ENCODE measurements around the gene POLR3H. TPM values are rescaled to one million over a fixed set of nuclear protein-coding genes. Genes with fewer than 3 reads are reported as not detected.

POLR3H gene
- polyA plus RNA-seq, 1 donor (not counting 4 experiments of a cell fraction or from before 2014, with no cell fraction given): 44.7 TPM

DNA sequence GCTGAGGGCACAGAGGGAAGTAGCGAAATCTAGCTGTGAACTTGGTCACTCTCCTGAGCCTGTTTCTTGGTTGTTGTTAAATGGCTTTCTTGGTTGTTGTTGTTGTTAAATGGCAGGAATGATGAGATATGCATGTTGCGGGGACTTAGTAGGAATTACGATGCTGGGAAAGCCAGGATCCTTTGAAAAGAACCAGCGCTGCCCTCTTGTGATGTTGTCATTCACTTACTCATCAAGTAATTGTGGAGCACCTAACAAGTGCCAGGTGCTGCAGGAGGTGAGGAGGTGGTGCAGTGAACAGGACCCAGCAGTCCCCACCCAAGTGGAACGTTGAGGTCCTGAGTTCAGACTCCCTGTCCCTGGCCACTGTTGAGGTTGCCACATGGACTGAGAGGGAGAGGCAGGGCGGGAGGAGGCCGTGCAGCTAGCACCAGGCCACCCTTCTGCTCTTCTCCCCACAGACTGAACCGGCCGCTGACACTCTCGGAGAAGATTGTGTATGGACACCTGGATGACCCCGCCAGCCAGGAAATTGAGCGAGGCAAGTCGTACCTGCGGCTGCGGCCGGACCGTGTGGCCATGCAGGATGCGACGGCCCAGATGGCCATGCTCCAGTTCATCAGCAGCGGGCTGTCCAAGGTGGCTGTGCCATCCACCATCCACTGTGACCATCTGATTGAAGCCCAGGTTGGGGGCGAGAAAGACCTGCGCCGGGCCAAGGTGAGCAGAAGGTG is 36.8 kb downstream of the POLR3H start:
- dilution Hi-C loops (cut with MboI; ENCODE audit: extremely low pct_ligation_motif_present, low sequenced_read_pairs): no loop called here
- Histone ChIP-seq H3K4me1 (ENCODE audit: control insufficient read depth, extremely low read depth, insufficient read depth, low read length) (peaks cover 13% of the 10 kb centered on the region), H3K79me2 (ENCODE audit: control insufficient read depth, insufficient read depth, low read length) (peaks cover 8% of the 10 kb centered on the region), H3K9me3 (ENCODE audit: control insufficient read depth, low read depth, low read length) (no peaks in the 10 kb centered on the region), H3K4me2 (ENCODE audit: control insufficient read depth, extremely low read depth, insufficient read depth, low read depth, low read length) (no peak overlapping the region), H3K36me3 (ENCODE audit: control insufficient read depth in 2 of 2, extremely low read depth in 1 of 2, insufficient read depth in 2 of 2, low read length in 2 of 2) (peaks cover 19 to 32% of the 10 kb centered on the region in 2 experiments), H3K27me3 (ENCODE audit: control insufficient read depth, extremely low read depth, insufficient read depth, low read length) (no peaks in the 10 kb centered on the region), H3K9ac (ENCODE audit: control insufficient read depth, extremely low read depth, insufficient read depth, low read length) (no peak overlapping the region), H3K9me1 (ENCODE audit: control insufficient read depth, extremely low read depth, insufficient read depth, low read length) (no peaks in the 10 kb centered on the region), H4K20me1 (ENCODE audit: control insufficient read depth, extremely low read depth, insufficient read depth, low read length) (no peaks in the 10 kb centered on the region), H3K27ac (ENCODE audit: control insufficient read depth, insufficient read depth, low read length) (no peak overlapping the region), H2AFZ (ENCODE audit: control insufficient read depth, low read length) (no peak overlapping the region), H3K4me3 (ENCODE audit: control insufficient read depth in 2 of 3, extremely low read depth in 1 of 3, insufficient read depth in 2 of 3, low read depth in 1 of 3, low read length in 3 of 3) (no peak overlapping the region)
- DNase-seq (ENCODE audit: low read depth, low spot score): no peak
- TF ChIP-seq, protein P1, sequence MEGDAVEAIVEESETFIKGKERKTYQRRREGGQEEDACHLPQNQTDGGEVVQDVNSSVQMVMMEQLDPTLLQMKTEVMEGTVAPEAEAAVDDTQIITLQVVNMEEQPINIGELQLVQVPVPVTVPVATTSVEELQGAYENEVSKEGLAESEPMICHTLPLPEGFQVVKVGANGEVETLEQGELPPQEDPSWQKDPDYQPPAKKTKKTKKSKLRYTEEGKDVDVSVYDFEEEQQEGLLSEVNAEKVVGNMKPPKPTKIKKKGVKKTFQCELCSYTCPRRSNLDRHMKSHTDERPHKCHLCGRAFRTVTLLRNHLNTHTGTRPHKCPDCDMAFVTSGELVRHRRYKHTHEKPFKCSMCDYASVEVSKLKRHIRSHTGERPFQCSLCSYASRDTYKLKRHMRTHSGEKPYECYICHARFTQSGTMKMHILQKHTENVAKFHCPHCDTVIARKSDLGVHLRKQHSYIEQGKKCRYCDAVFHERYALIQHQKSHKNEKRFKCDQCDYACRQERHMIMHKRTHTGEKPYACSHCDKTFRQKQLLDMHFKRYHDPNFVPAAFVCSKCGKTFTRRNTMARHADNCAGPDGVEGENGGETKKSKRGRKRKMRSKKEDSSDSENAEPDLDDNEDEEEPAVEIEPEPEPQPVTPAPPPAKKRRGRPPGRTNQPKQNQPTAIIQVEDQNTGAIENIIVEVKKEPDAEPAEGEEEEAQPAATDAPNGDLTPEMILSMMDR (optimal IDR thresholded peaks at IDR 0.05 in 1 of 3, IDR thresholded peaks at IDR 0.05 in 1 of 3, conservative IDR thresholded peaks at IDR 0.05 in 1 of 3; ENCODE audit: extremely low read depth in 1 of 3, insufficient read depth in 2 of 3, low read length in 3 of 3): no peak
- TF ChIP-seq EZH2 (IDR thresholded peaks at IDR 0.05; ENCODE audit: low read length): no peak
- FAIRE-seq: no peak

GRCh38 chr22:41505511-41506220 is 38.6 kb downstream of the POLR3H start:
- H3K27me3 ChIP-seq (ENCODE audit: control insufficient read depth, extremely low read depth, insufficient read depth, low read length): no peaks in the 10 kb centered on the region
- FAIRE-seq (no peak), DNase-seq (ENCODE audit: low read depth, low spot score) (no peak)
- H3K9me3 ChIP-seq (ENCODE audit: control insufficient read depth, low read depth, low read length): no peaks in the 10 kb centered on the region
- no peaks in the 10 kb centered on the region for H3K9me1 ChIP-seq (ENCODE audit: control insufficient read depth, extremely low read depth, insufficient read depth, low read length)
- peaks cover 8% of the 10 kb centered on the region for H3K79me2 ChIP-seq (ENCODE audit: control insufficient read depth, insufficient read depth, low read length)
- no peak overlapping the region for H3K4me2 ChIP-seq (ENCODE audit: control insufficient read depth, extremely low read depth, insufficient read depth, low read depth, low read length)
- H3K36me3 ChIP-seq (ENCODE audit: control insufficient read depth in 2 of 2, extremely low read depth in 1 of 2, insufficient read depth in 2 of 2, low read length in 2 of 2): peaks cover 25 to 39% of the 10 kb centered on the region in 2 experiments
- TF ChIP-seq EZH2 (IDR thresholded peaks at IDR 0.05; ENCODE audit: low read length): no peak
- TF ChIP-seq, protein P1 (optimal IDR thresholded peaks at IDR 0.05 in 1 of 3, IDR thresholded peaks at IDR 0.05 in 1 of 3, conservative IDR thresholded peaks at IDR 0.05 in 1 of 3; ENCODE audit: extremely low read depth in 1 of 3, insufficient read depth in 2 of 3, low read length in 3 of 3): no peak
- dilution Hi-C loops (cut with MboI; ENCODE audit: extremely low pct_ligation_motif_present, low sequenced_read_pairs): no loop called here
- H3K4me1 ChIP-seq (ENCODE audit: control insufficient read depth, extremely low read depth, insufficient read depth, low read length): peaks cover 11% of the 10 kb centered on the region
- H4K20me1 ChIP-seq (ENCODE audit: control insufficient read depth, extremely low read depth, insufficient read depth, low read length): no peaks in the 10 kb centered on the region
- H2AFZ ChIP-seq (ENCODE audit: control insufficient read depth, low read length): no peak overlapping the region
- no peak overlapping the region for H3K4me3 ChIP-seq (ENCODE audit: control insufficient read depth in 2 of 3, extremely low read depth in 1 of 3, insufficient read depth in 2 of 3, low read depth in 1 of 3, low read length in 3 of 3)
- no peak overlapping the region for H3K9ac ChIP-seq (ENCODE audit: control insufficient read depth, extremely low read depth, insufficient read depth, low read length)
- H3K27ac ChIP-seq (ENCODE audit: control insufficient read depth, insufficient read depth, low read length): no peak overlapping the region
